Ovary (tissue), 9 donors: ENCODE results near the gene GFRA1. TPM values are rescaled to one million over a fixed set of nuclear protein-coding genes. Genes with fewer than 3 reads are reported as not detected.

Source experiments
- DNase-seq, 5 donors: peaks; one replicate each; pipeline ENCODE4 v3.0.0-alpha.2; 2019 to 2020
- H3K27ac ChIP-seq, 2 donors: fragments of 200-600 bp; one replicate each; pipeline versions ENCODE4 v1.5.1 to v1.8.0; 2019 to 2022
- H3K27me3 ChIP-seq: fragments of 200-600 bp; one replicate; pipeline ENCODE4 v1.8.0; 2022
- H3K36me3 ChIP-seq: fragments of 200-600 bp; sonication (generic); one replicate; pipeline ENCODE4 v1.5.1; 2019
- H3K4me1 ChIP-seq: one replicate; pipeline ENCODE4 v1.8.1; 2013; ENCODE audit warnings: mild to moderate bottlenecking, moderate library complexity; ENCODE audit not compliant: insufficient read depth
- H3K4me3 ChIP-seq: fragments of 200-600 bp; sonication (generic); one replicate; pipeline ENCODE4 v1.5.1; 2017
- H3K9me3 ChIP-seq, 2 donors: fragments of 200-600 bp in 1 of 2; sonication (generic) in 1 of 2; one replicate each; pipeline versions ENCODE4 v1.5.1 to v1.8.1; 2013 to 2019; ENCODE audit warnings: mild to moderate bottlenecking in 1 of 2, moderate library complexity in 1 of 2
- CTCF ChIP-seq, 3 donors: fragments of 450-650 bp in 2 of 3; fragments of 200-600 bp in 1 of 3; IDR thresholded peaks; one replicate each; pipeline versions ENCODE4 v1.5.1 to v1.8.0; 2016 to 2022; ENCODE audit warnings: antibody characterized with exemption in 3 of 3, mild to moderate bottlenecking in 1 of 3
- EP300 ChIP-seq: sonication (generic); formaldehyde crosslinking; IDR thresholded peaks from one replicate; pipeline ENCODE4 v1.6.1; 2017; ENCODE audit warnings: antibody characterized with exemption
- POLR2A ChIP-seq: fragments of 450-650 bp; IDR thresholded peaks from one replicate; pipeline ENCODE4 v1.6.1; 2017; ENCODE audit warnings: antibody characterized with exemption, mild to moderate bottlenecking, moderate library complexity
- WGBS, 3 donors: extraction: QIAGEN DNeasy Blood & Tissue Kit in 1 of 3; methylation state at CpG; one replicate each; pipeline versions ENCODE4 v1.1.5 to v1.1.7; 2013 to 2017; 5-methylcytosine and 5-hydroxymethylcytosine counted together
- intact Hi-C, 4 donors: fragments of 100-400 bp; cut with DNase I; formaldehyde crosslinking; loops; one replicate each; pipeline versions ENCODE4 v1.11.0 to v1.15.1; 2022 to 2023
- polyA plus RNA-seq, 2 donors: library from polyadenylated mRNA; stranded (reverse); fragments of 200-250 nt in 1 of 2; fragments of 350-450 nt in 1 of 2; fragmentation: Illumina TruSeq in 1 of 2; extraction: RNeasy Lipid Tissue Mini Kit (QIAGEN cat#74804) in 1 of 2; gene quantifications; one replicate each; pipeline ENCODE4 v1.2.3, GENCODE V29; 2013 to 2014
- total RNA-seq, 7 donors: library from RNA; depleted of rRNA in 2 of 7; stranded (reverse); fragments of >200 nt in 2 of 7; fragmentation: NEBNext Ultra II Directional in 3 of 7; extraction: Animal tissue kit (Norgen Biotek cat#: 25700) in 3 of 7; gene quantifications; one replicate each; pipeline versions ENCODE4 v1.1.0 to v1.2.4, GENCODE V29; 2016 to 2023
- donor health status: DM: no; HTN: no; CAD: no; lungs with moderate emphysema.
- donor health status: DM: no; HTN: no; CAD: no.
- donor health status: Bipolar disorder and iron deficiency.
- donor health status: DM: yes; HTN: yes; CAD: no.
- donor health status: DM: no; HTN: no; CAD: no.
- donor health status: DM: yes; HTN: yes; CAD: no.

Gene GFRA1
- total and polyA plus RNA-seq, 9 donors: 3.1 to 28.4 (median 11.8) TPM

- no peaks in the 10 kb centered on the region for H3K9me3 ChIP-seq
- H3K36me3 ChIP-seq: no peaks in the 10 kb centered on the region
- no peaks in the 10 kb centered on the region for H3K4me1 ChIP-seq
- DNase-seq: no peak
- 70 to 75% (median 73%) methylated on average over 5 of the region's 5 CpGs for WGBS, 3 donors
- no peak overlapping the region for H3K4me3 ChIP-seq
- intact Hi-C loops: no loop called here
- no peaks in the 10 kb centered on the region for H3K27me3 ChIP-seq
- no peak overlapping the region for H3K27ac ChIP-seq
- no peak for TF ChIP-seq POLR2A
- TF ChIP-seq EP300: no peak
- TF ChIP-seq CTCF (IDR thresholded peaks at IDR 0.05): no peak
Measured at GRCh38 chr10:116311016-116311415, 38.0 kb upstream of the GFRA1 start.

- Histone ChIP-seq H3K4me3 (no peak overlapping the region), H3K27ac (no peak overlapping the region), H3K9me3 (no peaks in the 10 kb centered on the region), H3K36me3 (no peaks in the 10 kb centered on the region), H3K27me3 (no peaks in the 10 kb centered on the region), H3K4me1 (no peaks in the 10 kb centered on the region)
- TF ChIP-seq CTCF (IDR thresholded peaks at IDR 0.05): no peak
- no peak for DNase-seq
- 37 to 49% (median 45%) methylated on average over 4 of the region's 4 CpGs for WGBS, 3 donors
- intact Hi-C loops: no loop called here
Measured at GRCh38 chr10:116307455-116307854, 34.4 kb upstream of the GFRA1 start.

- 77 to 86% (median 79%) methylated on average over 2 of the region's 2 CpGs for WGBS, 3 donors
- intact Hi-C loops: no loop called here
- H3K4me1 ChIP-seq: no peaks in the 10 kb centered on the region
- no peak overlapping the region for H3K4me3 ChIP-seq
- no peaks in the 10 kb centered on the region for H3K27me3 ChIP-seq
- no peaks in the 10 kb centered on the region for H3K9me3 ChIP-seq
- TF ChIP-seq EP300: no peak
- no peak for TF ChIP-seq POLR2A
- no peak for TF ChIP-seq CTCF (IDR thresholded peaks at IDR 0.05)
- no peaks in the 10 kb centered on the region for H3K36me3 ChIP-seq
- no peak overlapping the region for H3K27ac ChIP-seq
- DNase-seq: no peak
Measured at GRCh38 chr10:116306847-116307246, 33.8 kb upstream of the GFRA1 start.

- no peak for DNase-seq
- TF ChIP-seq POLR2A (no peak), CTCF (IDR thresholded peaks at IDR 0.05) (no peak), EP300 (no peak)
- H3K27me3 ChIP-seq: no peaks in the 10 kb centered on the region
- intact Hi-C loops: no loop called here
- H3K9me3 ChIP-seq: no peaks in the 10 kb centered on the region
- WGBS, 3 donors: 45 to 51% (median 45%) methylated on average over 1 of the region's 1 CpG
- H3K36me3 ChIP-seq: no peaks in the 10 kb centered on the region
- no peak overlapping the region for H3K27ac ChIP-seq
- no peaks in the 10 kb centered on the region for H3K4me1 ChIP-seq
- no peak overlapping the region for H3K4me3 ChIP-seq
Measured at GRCh38 chr10:116304923-116305322, 31.9 kb upstream of the GFRA1 start.

GRCh38 chr10:116300542-116300941 lies 27.5 kb upstream of the GFRA1 start:
- TF ChIP-seq POLR2A (no peak), EP300 (no peak), CTCF (IDR thresholded peaks at IDR 0.05) (no peak)
- Histone ChIP-seq H3K36me3 (no peaks in the 10 kb centered on the region), H3K27ac (no peak overlapping the region), H3K4me1 (no peaks in the 10 kb centered on the region), H3K27me3 (no peaks in the 10 kb centered on the region), H3K9me3 (no peaks in the 10 kb centered on the region), H3K4me3 (no peak overlapping the region)
- DNase-seq: no peak
- intact Hi-C loops: no loop called here
- 4 to 20% (median 9%) methylated on average over 1 of the region's 1 CpG for WGBS, 3 donors
